Upper lobe of left lung (tissue), 6 donors: ENCODE results near the gene CYP2C19. TPM values are rescaled to one million over a fixed set of nuclear protein-coding genes. Genes with fewer than 3 reads are reported as not detected.

Source experiments
- ATAC-seq, 2 donors: fragments of 200-7000 bp; cut with Tn5 transposase; one replicate each; pipeline ENCODE4 v1.9.1; 2022; ENCODE audit warnings: mild to moderate bottlenecking in 2 of 2, moderate library complexity in 2 of 2; ENCODE audit not compliant: low FRiP score in 2 of 2
- DNase-seq, 2 donors: peaks; one replicate each; pipeline ENCODE4 v3.0.0-alpha.2; 2019 to 2020
- H3K27ac ChIP-seq, 4 donors: fragments of 200-600 bp; sonication (generic); one replicate each; pipeline ENCODE4 v1.5.1; 2016 to 2019
- H3K27me3 ChIP-seq, 4 donors: fragments of 200-600 bp; sonication (generic); one replicate each; pipeline ENCODE4 v1.5.1; 2017 to 2019
- H3K36me3 ChIP-seq, 4 donors: fragments of 200-600 bp; sonication (generic); one replicate each; pipeline ENCODE4 v1.5.1; 2016 to 2019
- H3K4me1 ChIP-seq, 4 donors: fragments of 200-600 bp; sonication (generic); one replicate each; pipeline ENCODE4 v1.5.1; 2018 to 2019
- H3K4me3 ChIP-seq, 4 donors: fragments of 200-600 bp; sonication (generic); one replicate each; pipeline ENCODE4 v1.5.1; 2017 to 2019; ENCODE audit warnings: mild to moderate bottlenecking in 2 of 4, moderate library complexity in 1 of 4
- H3K9me3 ChIP-seq, 4 donors: fragments of 200-600 bp; sonication (generic); one replicate each; pipeline ENCODE4 v1.5.1; 2018 to 2019
- EP300 ChIP-seq, 4 donors: sonication (generic); formaldehyde crosslinking; IDR thresholded peaks; one replicate each; pipeline ENCODE4 v1.5.1; 2017; ENCODE audit warnings: antibody characterized with exemption in 4 of 4, control low read depth in 2 of 4
- POLR2A ChIP-seq, 4 donors: fragments of 450-650 bp; IDR thresholded peaks; one replicate each; pipeline ENCODE4 v1.5.1; 2016 to 2017; ENCODE audit warnings: antibody characterized with exemption in 4 of 4, mild to moderate bottlenecking in 2 of 4
- POLR2AphosphoS5 ChIP-seq, 2 donors: sonication (generic); formaldehyde crosslinking; IDR thresholded peaks; one replicate each; pipeline ENCODE4 v1.5.1; 2017; ENCODE audit warnings: antibody characterized with exemption in 2 of 2
- WGBS, 2 donors: methylation state at CpG; one replicate each; pipeline ENCODE4 v1.1.5; 2017 to 2018; 5-methylcytosine and 5-hydroxymethylcytosine counted together
- total RNA-seq, 6 donors: library from RNA; depleted of rRNA in 4 of 6; stranded (reverse); fragments of >200 nt in 4 of 6; gene quantifications; one replicate each; pipeline versions ENCODE4 v1.1.0 to v1.2.1, GENCODE V29; 2016 to 2021
- TF ChIP-seq, protein P1 (sequence below), 6 experiments: fragments of 450-650 bp in 4 of 6; fragments of 200-600 bp in 2 of 6; sonication (generic) in 2 of 6; IDR thresholded peaks; one replicate each; pipeline ENCODE4 v1.5.1; 2016 to 2019; ENCODE audit warnings: antibody characterized with exemption in 6 of 6
- donor health status: DM: no; HTN: no; CAD: no; lungs with moderate emphysema.
- donor health status: DM: no; HTN: yes; CAD: no; lungs with severe emphysema.

CYP2C19 gene
- total RNA-seq, 6 donors from 2014 or later: 0.14 to 2.1 (median 0.69) TPM; not detected in 2

DNA sequence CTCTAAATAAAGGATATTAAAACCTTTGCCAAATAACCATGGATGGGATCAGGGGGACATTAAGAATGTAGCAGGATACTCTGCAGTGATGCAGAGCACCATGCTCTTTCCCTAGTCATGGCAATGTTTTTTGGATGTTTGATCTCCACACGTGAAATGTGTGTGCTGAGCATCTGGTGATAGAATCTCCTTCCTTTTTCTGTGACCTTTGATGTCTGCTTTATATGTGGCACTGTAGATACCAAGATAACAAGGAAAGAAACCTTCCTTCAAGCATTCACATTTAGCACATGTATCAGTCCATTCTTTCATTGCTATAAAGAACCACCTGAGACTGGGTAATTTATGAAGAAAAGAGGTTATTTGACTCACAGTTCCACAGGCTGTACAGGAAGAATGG, 88.3 kb downstream of the CYP2C19 start:
- Histone ChIP-seq H3K36me3 (no peaks in the 10 kb centered on the region), H3K4me3 (no peak overlapping the region), H3K27me3 (no peaks in the 10 kb centered on the region), H3K4me1 (no peaks in the 10 kb centered on the region), H3K9me3 (no peaks in the 10 kb centered on the region), H3K27ac (no peak overlapping the region)
- TF ChIP-seq POLR2A (IDR thresholded peaks at IDR 0.05) (no peak), EP300 (IDR thresholded peaks at IDR 0.05) (no peak), POLR2AphosphoS5 (IDR thresholded peaks at IDR 0.05) (no peak)
- TF ChIP-seq, protein P1, sequence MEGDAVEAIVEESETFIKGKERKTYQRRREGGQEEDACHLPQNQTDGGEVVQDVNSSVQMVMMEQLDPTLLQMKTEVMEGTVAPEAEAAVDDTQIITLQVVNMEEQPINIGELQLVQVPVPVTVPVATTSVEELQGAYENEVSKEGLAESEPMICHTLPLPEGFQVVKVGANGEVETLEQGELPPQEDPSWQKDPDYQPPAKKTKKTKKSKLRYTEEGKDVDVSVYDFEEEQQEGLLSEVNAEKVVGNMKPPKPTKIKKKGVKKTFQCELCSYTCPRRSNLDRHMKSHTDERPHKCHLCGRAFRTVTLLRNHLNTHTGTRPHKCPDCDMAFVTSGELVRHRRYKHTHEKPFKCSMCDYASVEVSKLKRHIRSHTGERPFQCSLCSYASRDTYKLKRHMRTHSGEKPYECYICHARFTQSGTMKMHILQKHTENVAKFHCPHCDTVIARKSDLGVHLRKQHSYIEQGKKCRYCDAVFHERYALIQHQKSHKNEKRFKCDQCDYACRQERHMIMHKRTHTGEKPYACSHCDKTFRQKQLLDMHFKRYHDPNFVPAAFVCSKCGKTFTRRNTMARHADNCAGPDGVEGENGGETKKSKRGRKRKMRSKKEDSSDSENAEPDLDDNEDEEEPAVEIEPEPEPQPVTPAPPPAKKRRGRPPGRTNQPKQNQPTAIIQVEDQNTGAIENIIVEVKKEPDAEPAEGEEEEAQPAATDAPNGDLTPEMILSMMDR (IDR thresholded peaks at IDR 0.05): no peak
- 22 to 41% methylated on average over 1 of the region's 1 CpG for WGBS, 2 donors
- ATAC-seq (no peak), DNase-seq (no peak)

DNA sequence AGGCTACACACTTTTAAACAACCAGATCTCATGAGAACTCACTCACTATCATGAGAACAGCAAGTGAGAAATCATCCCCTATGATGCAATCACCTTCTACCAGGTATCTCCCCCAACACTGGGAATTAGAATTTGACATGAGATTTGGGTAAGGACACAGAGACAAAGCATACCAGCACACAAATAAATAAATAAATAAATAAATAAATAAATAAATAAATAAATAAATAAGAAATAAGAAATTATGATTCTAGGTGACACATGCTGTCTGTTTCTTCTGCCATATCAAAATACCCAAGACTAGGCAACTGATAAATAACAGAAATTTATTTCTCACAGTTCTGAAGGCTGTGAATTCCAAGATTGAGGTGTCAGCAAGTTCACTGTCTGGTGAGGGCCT, 88.8 kb downstream of the CYP2C19 start:
- no peaks in the 10 kb centered on the region for H3K9me3 ChIP-seq
- H3K4me1 ChIP-seq: no peaks in the 10 kb centered on the region
- DNase-seq (no peak), ATAC-seq (no peak)
- H3K27ac ChIP-seq: no peak overlapping the region
- TF ChIP-seq POLR2A (IDR thresholded peaks at IDR 0.05) (no peak), POLR2AphosphoS5 (IDR thresholded peaks at IDR 0.05) (no peak), EP300 (IDR thresholded peaks at IDR 0.05) (no peak)
- TF ChIP-seq, protein P1 (IDR thresholded peaks at IDR 0.05): no peak
- no peaks in the 10 kb centered on the region for H3K27me3 ChIP-seq
- no peak overlapping the region for H3K4me3 ChIP-seq
- H3K36me3 ChIP-seq: no peaks in the 10 kb centered on the region

DNA sequence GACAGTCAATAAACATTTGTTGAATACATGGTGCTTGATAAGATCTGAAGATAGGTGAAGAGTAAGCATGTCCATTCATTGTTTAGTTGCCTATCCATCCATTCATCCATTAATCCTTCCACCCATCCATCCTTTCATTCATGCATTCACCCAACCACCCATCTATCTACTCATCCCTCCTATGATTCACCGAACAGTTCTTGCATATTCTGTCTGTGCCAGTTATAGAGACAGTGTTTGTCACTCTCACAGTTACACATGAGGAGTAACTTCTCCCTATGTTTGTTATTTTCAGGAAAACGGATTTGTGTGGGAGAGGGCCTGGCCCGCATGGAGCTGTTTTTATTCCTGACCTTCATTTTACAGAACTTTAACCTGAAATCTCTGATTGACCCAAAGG, 90.0 kb downstream of the CYP2C19 start:
- Histone ChIP-seq H3K4me1 (no peaks in the 10 kb centered on the region), H3K9me3 (no peaks in the 10 kb centered on the region), H3K36me3 (no peaks in the 10 kb centered on the region), H3K4me3 (no peak overlapping the region), H3K27me3 (no peaks in the 10 kb centered on the region), H3K27ac (no peak overlapping the region)
- TF ChIP-seq POLR2A (IDR thresholded peaks at IDR 0.05): no peak
- TF ChIP-seq, protein P1 (IDR thresholded peaks at IDR 0.05): no peak
- no peak for TF ChIP-seq EP300 (IDR thresholded peaks at IDR 0.05)
- TF ChIP-seq POLR2AphosphoS5 (IDR thresholded peaks at IDR 0.05): no peak
- WGBS, 2 donors: 86 to 93% methylated on average over 3 of the region's 3 CpGs
- no peak for ATAC-seq
- no peak for DNase-seq

DNA sequence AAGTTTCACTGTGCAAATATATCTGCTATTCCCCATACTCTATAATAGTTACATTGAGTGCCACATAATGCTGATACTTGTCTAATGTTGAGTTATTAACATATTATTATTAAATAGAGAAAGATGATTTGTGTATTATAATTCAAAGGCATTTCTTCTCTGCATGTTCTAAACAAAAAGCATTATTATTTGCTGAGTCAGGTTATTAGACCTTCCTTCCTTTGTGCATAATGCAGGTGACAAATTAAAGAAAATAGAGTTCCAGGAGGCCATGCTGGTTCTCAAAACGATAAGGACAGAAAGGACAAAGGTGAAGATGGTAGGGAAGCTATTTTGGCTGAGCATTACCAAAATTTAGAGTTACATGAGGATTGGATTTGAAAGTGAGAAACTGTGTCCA, 90.6 kb downstream of the CYP2C19 start:
- Histone ChIP-seq H3K4me1 (no peaks in the 10 kb centered on the region), H3K27me3 (no peaks in the 10 kb centered on the region), H3K9me3 (no peaks in the 10 kb centered on the region), H3K4me3 (no peak overlapping the region), H3K27ac (no peak overlapping the region), H3K36me3 (no peaks in the 10 kb centered on the region)
- 56 to 58% methylated on average over 1 of the region's 1 CpG for WGBS, 2 donors
- DNase-seq (no peak), ATAC-seq (no peak)
- no peak for TF ChIP-seq EP300 (IDR thresholded peaks at IDR 0.05)
- no peak for TF ChIP-seq POLR2A (IDR thresholded peaks at IDR 0.05)
- TF ChIP-seq, protein P1 (IDR thresholded peaks at IDR 0.05): no peak
- TF ChIP-seq POLR2AphosphoS5 (IDR thresholded peaks at IDR 0.05): no peak

DNA sequence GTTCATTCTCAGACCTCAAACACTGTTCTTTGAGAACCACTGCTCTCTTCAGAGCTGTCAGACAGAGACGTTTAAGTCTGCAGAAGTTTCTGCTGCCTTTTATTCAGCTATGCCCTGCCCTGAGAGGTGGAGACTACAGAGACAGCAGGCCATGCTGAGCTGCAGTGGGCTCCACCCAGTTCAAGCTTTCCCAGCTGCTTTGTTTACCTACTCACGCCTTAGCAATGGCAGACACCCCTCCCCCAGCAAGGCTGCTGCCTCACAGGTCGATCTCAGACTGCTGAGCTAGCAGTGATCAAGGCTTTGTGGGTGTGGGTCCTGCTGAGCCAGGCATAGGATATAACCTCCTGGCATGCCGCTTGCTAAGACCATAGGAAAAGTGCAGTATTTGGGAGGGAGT, 95.5 kb downstream of the CYP2C19 start:
- H3K4me1 ChIP-seq: no peaks in the 10 kb centered on the region
- 45 to 50% methylated on average over 1 to 4 of the region's 4 CpGs for WGBS, 2 donors
- DNase-seq (no peak), ATAC-seq (no peak)
- H3K36me3 ChIP-seq: no peaks in the 10 kb centered on the region
- H3K27me3 ChIP-seq: no peaks in the 10 kb centered on the region
- no peak overlapping the region for H3K27ac ChIP-seq
- H3K4me3 ChIP-seq: no peak overlapping the region
- TF ChIP-seq POLR2AphosphoS5 (IDR thresholded peaks at IDR 0.05): no peak
- TF ChIP-seq, protein P1 (IDR thresholded peaks at IDR 0.05): no peak
- TF ChIP-seq EP300 (IDR thresholded peaks at IDR 0.05): no peak
- TF ChIP-seq POLR2A (IDR thresholded peaks at IDR 0.05): no peak
- H3K9me3 ChIP-seq: no peaks in the 10 kb centered on the region
